LNCAP (cell line): ENCODE results near the gene FSD1L.
A peak's percentile ranks its signal among the peaks of the same experiment; 100 is the strongest.

Experiments
- CTCF ChIP-seq: fragments of 450-650 bp; IDR thresholded peaks from 2 replicates; pipeline ENCODE4 v1.5.1; 2017; ENCODE audit warnings: mild to moderate bottlenecking

Gene FSD1L

GRCh38 chr9:105447814-105448812 lies at the start of gene FSD1L:
Gene FSD1L (plus strand): TSS chr9:105448034. CDS start chr9:105448221, 187 bp downstream.
- no peak; the same call in 1 of the 2 replicates for TF ChIP-seq CTCF

- no peak for TF ChIP-seq CTCF
Observed at GRCh38 chr9:105399117-105399516, 48.7 kb upstream of the FSD1L start.

GRCh38 chr9:105401651-105402050 lies 46.2 kb upstream of the FSD1L start:
- no peak for TF ChIP-seq CTCF

- no peak for TF ChIP-seq CTCF
Observed at GRCh38 chr9:105403552-105404248, 44.1 kb upstream of the FSD1L start.

GRCh38 chr9:105405514-105406131 lies 42.2 kb upstream of the FSD1L start:
- TF ChIP-seq CTCF: no peak

- TF ChIP-seq CTCF: no peak
Observed at GRCh38 chr9:105406369-105406768, 41.5 kb upstream of the FSD1L start.

GRCh38 chr9:105413525-105413924 lies 34.3 kb upstream of the FSD1L start:
- peak; percentile 35; the same call in 1 of the 2 replicates for TF ChIP-seq CTCF
